ENCODE results near the gene PCNT. TPM values are rescaled to one million over a fixed set of nuclear protein-coding genes. Genes with fewer than 3 reads are reported as not detected.

The PCNT gene
- total and polyA plus RNA-seq, 9 of the 15 experiments (the other 6 are each of a cell fraction or from before 2014, with no cell fraction given), result 9.1 to 53.5 (median 31.3) TPM

GRCh38 chr21:46294647-46295176 is 29.2 kb upstream of the PCNT start (continued):
- peak; percentile 39; the same call in 1 of the 2 replicates for TF ChIP-seq PBX2 (CRISPR knock-in tag; IDR thresholded peaks at IDR 0.05; ENCODE audit: low read depth)
- TF ChIP-seq PBX2 (tag; conservative IDR thresholded peaks at IDR 0.05; ENCODE audit: low read depth), result 0 out of 2 replicates have a peak, but pooled peaks have one; percentile 21
- TF ChIP-seq U2AF1 (optimal IDR thresholded peaks at IDR 0.05; ENCODE audit: low read depth, low read length), result no peak
- TF ChIP-seq NUFIP1 (IDR thresholded peaks at IDR 0.05; ENCODE audit: partially characterized antibody), result no peak
- no peak for TF ChIP-seq ZNF165 (CRISPR knock-in tag; IDR thresholded peaks at IDR 0.05; ENCODE audit: borderline replicate concordance)
- no peak for TF ChIP-seq PHB2 (IDR thresholded peaks at IDR 0.05; ENCODE audit: low read depth)
- TF ChIP-seq ATF4 (CRISPR knock-in tag; IDR thresholded peaks at IDR 0.05), result 0 out of 2 replicates have a peak, but pooled peaks have one; percentile 38
- no peak for TF ChIP-seq RB1 (IDR thresholded peaks at IDR 0.05; ENCODE audit: low read depth)
- TF ChIP-seq PHF20 (IDR thresholded peaks at IDR 0.05; ENCODE audit: partially characterized antibody), result peak; percentile 27
- no peak for TF ChIP-seq IFI16 (CRISPR knock-in tag; IDR thresholded peaks at IDR 0.05)
- peak; percentile 67 for TF ChIP-seq NCOR1 (IDR thresholded peaks at IDR 0.05)
- peak; percentile 74; the same call in 1 of the 2 replicates for TF ChIP-seq ZNF592 (IDR thresholded peaks at IDR 0.05)
- TF ChIP-seq LARP7 (IDR thresholded peaks at IDR 0.05), result no peak
- no peak for TF ChIP-seq E2F4 (CRISPR knock-in tag; IDR thresholded peaks at IDR 0.05; ENCODE audit: low read depth)
- no peak for TF ChIP-seq BRF2 (IDR thresholded peaks at IDR 0.05; ENCODE audit: borderline replicate concordance, insufficient read depth, insufficient read length)
- TF ChIP-seq ZNF507 (tag; conservative IDR thresholded peaks at IDR 0.05), result no peak
